Loucy (cell line): ENCODE measurements around the gene ATP8A2.

ENCODE experiments used
- EZH2phosphoT487 ChIP-seq: fragments of 200-600 bp; IDR thresholded peaks from 2 replicates; pipeline ENCODE4 v1.6.1; 2018; ENCODE audit warnings: antibody characterized with exemption, mild to moderate bottlenecking, moderate library complexity, borderline replicate concordance
- TF ChIP-seq, protein P1 (sequence below): fragments of 200-600 bp; sonication (generic); conservative IDR thresholded peaks from 2 replicates; pipeline ENCODE4 v1.5.1; 2014; ENCODE audit warnings: mild to moderate bottlenecking, antibody characterized with exemption, low read length

GRCh38 chr13:25598421-25598820 lies 226.6 kb downstream of the ATP8A2 start:
- TF ChIP-seq EZH2phosphoT487, result no peak
- TF ChIP-seq, protein P1, sequence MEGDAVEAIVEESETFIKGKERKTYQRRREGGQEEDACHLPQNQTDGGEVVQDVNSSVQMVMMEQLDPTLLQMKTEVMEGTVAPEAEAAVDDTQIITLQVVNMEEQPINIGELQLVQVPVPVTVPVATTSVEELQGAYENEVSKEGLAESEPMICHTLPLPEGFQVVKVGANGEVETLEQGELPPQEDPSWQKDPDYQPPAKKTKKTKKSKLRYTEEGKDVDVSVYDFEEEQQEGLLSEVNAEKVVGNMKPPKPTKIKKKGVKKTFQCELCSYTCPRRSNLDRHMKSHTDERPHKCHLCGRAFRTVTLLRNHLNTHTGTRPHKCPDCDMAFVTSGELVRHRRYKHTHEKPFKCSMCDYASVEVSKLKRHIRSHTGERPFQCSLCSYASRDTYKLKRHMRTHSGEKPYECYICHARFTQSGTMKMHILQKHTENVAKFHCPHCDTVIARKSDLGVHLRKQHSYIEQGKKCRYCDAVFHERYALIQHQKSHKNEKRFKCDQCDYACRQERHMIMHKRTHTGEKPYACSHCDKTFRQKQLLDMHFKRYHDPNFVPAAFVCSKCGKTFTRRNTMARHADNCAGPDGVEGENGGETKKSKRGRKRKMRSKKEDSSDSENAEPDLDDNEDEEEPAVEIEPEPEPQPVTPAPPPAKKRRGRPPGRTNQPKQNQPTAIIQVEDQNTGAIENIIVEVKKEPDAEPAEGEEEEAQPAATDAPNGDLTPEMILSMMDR, result no peak
